GM15510 (cell line): Measurements from ENCODE around the gene HGD.
A peak's percentile ranks its signal among the peaks of the same experiment; 100 is the strongest.

Experiments used
- POLR2A ChIP-seq: IDR thresholded peaks from 3 replicates; pipeline ENCODE4 v1.6.1; 2011; ENCODE audit warnings: borderline replicate concordance; ENCODE audit not compliant: insufficient read length; ENCODE audit errors: extremely low read depth

HGD gene

GRCh38 chr3:120614765-120615164, 67.3 kb downstream of the HGD start:
- TF ChIP-seq POLR2A = no peak

GRCh38 chr3:120608506-120608905, 73.5 kb downstream of the HGD start:
- no peak for TF ChIP-seq POLR2A

GRCh38 chr3:120604784-120605183, 77.3 kb downstream of the HGD start:
- no peak for TF ChIP-seq POLR2A

GRCh38 chr3:120604382-120604781, 77.7 kb downstream of the HGD start:
- TF ChIP-seq POLR2A = no peak

- TF ChIP-seq POLR2A = no peak
Observed at GRCh38 chr3:120602682-120603081, 79.4 kb downstream of the HGD start.

GRCh38 chr3:120601554-120601953, 80.5 kb downstream of the HGD start:
- TF ChIP-seq POLR2A = no peak

GRCh38 chr3:120599211-120599610, 82.8 kb downstream of the HGD start:
- no peak for TF ChIP-seq POLR2A

GRCh38 chr3:120597445-120598049, 84.5 kb downstream of the HGD start:
- no peak for TF ChIP-seq POLR2A

GRCh38 chr3:120596853-120597223, 85.2 kb downstream of the HGD start:
- TF ChIP-seq POLR2A = no peak

- TF ChIP-seq POLR2A = peak; percentile 70
Observed at GRCh38 chr3:120596116-120596852, 85.8 kb downstream of the HGD start, which contains the start of gene NDUFB4. TSS of gene NDUFB4 (plus strand) at chr3:120596336. CDS start at chr3:120596360, 24 bp downstream.

- TF ChIP-seq POLR2A = no peak
Observed at GRCh38 chr3:120595788-120596115, 86.3 kb downstream of the HGD start.

GRCh38 chr3:120587332-120587975, 94.6 kb downstream of the HGD start:
- TF ChIP-seq POLR2A = no peak
